GM21390 (cell line): Measurements from ENCODE around the gene FARP1.
"Not testable (repeated sequence)": the region's sequence is repeated elsewhere in the genome, so short reads cannot be mapped to it uniquely, and the experiment has no call there.

Experiments
- ATAC-seq: cut with Tn5 transposase; IDR thresholded peaks from one replicate; pipeline ENCODE4 v1.9.1; 2021; ENCODE audit not compliant: unreplicated experiment

The FARP1 gene

DNA sequence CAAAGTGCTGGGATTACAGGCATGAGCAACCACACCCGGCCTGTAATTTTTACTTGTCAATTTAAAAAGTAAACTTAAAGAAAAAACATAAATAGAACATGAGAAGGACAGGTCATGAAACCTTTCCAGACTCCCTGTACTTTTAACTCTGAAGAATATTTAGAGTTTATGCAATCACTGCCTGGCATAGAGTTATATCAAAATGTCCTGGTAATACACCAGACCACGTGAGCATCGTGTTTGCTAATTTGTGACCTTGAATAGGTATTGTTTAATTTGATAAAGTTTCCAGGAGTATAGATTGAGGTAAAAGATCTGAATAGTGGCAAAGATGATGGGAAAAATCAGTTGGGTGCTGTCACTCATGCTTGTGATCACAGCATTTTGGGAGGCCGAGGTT is 115.3 kb downstream of the FARP1 start:
- no peak for ATAC-seq

DNA sequence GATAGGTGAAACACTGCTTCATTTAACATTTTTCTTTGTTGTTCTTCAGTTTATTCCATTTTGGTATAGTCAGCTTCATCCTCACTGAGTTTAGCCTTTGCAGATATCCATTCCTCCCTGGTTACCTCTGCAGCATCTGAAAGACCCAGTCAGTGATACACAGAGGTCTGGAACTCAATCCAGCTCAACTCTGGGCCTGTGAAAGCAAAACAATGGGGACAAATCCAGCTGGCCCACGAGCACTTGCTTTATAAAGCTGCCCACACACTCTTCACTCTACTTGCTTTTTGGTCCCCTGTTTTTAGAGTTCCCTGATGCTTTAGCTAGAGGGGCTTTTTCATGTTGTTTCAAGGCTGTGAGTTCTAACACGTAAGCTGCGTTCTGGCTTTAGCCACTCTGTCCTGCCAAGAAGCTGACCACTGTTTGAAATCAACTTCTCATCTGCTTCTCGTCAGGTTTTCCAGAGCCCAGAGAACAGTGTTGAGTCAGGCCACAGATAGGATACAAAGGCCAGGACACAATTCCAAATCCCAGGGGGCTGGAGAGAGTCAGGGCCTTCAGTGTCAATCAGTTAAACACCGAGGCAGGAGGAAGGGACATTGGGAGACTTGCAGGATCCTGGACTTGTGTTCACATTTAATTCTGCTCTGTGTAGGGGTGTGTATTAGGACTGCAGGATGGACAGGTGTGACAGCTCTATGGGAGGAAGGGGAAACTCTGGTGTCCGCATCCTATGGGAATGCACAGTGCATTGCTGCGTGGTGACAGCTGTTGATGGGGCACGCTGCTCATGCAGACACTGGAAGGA is 117.7 kb downstream of the FARP1 start:
- no peak for ATAC-seq

GRCh38 chr13:98261165-98261702 is 118.3 kb downstream of the FARP1 start:
- ATAC-seq, result no peak

- no peak for ATAC-seq
Observed at GRCh38 chr13:98262292-98262691, 119.4 kb downstream of the FARP1 start.

DNA sequence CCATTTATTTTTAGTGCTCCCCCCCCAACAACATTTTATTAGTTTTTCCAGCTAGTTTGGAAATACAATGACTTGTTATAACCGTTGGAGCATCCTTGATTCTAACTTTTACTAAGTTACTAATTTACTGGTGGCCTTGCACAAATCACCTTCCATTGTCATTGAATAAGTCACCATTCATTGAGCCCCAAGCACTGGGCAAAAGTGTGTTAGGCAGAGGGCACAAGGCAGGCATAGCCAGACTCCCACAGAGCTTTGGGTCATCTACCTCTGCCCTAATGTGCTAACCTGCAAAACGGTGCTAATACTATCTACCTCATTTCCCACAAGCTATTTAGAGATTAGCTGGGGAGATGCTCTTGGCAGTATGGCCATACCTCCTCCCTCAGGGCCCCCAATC is 120.9 kb downstream of the FARP1 start:
- no peak for ATAC-seq

DNA sequence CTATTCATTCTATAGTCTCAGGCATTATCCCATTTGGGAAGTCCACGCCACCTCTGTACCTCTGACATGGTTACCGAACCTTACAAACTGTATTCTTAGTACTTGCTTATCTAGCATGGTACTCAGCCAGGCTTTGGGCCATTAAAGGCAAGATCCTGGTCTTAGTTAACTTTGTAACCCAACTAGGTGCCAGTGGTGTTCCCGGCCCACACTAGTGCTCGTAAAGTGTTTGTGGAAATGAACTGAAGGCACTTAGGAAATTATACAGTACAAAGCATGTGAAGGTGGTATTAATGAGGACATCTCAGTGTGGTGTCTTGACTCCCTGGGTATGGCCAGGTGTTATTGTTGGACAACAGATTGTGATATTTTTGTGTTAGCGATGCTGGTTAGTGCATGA is 122.0 kb downstream of the FARP1 start:
- no peak for ATAC-seq

- no peak for ATAC-seq
Observed at GRCh38 chr13:98265692-98266551, 123.0 kb downstream of the FARP1 start.

- no peak for ATAC-seq
Observed at GRCh38 chr13:98267080-98267912, 124.4 kb downstream of the FARP1 start.

DNA sequence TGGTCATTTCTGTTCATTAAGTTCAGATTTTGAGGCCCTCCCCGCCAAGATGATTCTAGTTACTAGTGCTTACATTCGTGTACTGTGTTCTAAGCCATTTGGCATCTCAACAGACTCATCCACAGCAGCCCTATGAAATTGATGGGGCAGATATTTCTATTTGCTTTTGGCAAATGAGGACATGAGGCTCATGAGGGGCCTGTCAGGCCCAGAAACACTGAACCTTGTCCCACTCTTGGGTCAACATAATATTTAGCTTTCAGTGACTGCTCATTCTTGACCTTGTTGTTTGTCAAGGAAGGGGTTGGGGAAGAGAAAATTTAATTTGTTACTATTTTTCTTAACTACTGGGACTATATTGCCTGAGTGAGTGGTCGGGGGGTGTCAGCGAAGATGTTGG is 126.5 kb downstream of the FARP1 start:
- no peak for ATAC-seq

DNA sequence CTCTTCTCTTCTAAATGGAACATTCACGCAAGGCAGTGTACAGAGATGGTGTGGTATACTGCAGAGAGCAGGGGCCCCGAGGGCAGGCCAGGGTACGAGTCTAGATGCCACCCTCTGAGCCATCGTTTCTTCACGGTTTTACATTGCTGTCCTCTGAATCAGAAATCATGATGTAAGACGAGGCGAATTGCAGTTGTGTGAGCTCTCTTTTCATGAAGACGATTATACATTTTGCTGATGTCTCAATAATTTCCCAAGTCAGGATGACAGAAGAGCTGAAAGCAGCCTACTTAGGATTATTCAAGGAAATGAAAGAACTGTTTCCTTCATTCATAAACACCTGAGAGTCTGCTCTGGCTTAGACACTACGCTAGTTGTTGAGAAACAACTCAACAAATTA is 127.9 kb downstream of the FARP1 start:
- ATAC-seq, result no peak

GRCh38 chr13:98271646-98272045 is 128.8 kb downstream of the FARP1 start:
- not testable (repeated sequence) for ATAC-seq

DNA sequence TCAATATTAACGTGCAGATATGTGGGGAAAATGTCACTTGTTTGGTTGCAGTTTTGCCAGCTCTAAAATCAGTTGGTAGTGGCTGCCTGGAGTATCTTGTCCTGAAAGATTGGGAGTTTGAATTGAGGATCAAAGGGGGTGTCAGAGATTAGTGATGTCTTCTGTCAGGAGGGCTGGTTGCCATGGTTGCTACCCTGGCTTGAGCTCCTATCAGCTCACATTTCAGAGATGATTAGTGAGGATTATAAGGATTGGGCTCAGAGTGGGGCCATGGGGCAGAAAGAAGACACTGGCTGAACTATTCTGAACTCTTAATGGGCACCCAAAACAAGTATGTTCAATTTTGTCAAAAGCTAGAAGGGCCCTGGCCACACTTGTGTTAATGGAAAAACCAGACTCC is 129.7 kb downstream of the FARP1 start:
- no peak for ATAC-seq

DNA sequence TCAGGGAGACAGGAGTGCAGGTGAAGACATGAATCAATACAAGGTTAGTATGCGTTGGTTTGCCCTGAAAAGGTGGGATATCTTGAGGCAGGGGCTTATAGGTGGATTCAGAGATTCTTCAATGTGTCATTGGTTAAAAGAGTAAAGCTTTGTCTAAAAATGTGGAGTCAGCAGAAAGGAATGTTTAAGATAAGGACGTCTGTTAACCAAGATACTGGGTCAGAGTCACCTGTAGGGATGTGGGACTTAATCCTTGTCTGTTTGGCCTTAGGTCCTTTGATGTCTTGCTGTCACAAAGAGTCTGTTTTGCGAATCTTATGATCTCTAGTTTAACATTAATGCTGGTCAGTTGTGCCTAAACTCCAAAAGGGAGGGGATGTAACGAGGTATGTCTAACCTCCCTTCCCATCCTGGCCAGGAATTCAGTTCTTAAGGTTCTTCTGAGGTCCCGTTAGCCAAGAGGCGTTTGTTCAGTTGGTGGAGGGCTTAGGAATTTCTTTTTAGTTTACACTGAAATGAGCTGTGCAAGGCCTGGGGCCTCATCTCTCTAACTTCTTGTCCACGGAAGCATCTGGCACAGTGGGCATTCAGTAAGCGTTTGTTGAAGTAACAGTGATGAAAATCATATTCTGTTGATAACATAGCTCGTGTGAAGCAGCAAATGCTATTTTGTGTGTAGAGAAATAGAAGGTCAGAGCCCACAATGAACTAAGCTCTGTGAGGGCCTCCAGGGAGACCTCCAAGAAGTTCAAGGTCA is 130.4 kb downstream of the FARP1 start:
- no peak for ATAC-seq

- no peak for ATAC-seq
Observed at GRCh38 chr13:98273824-98274742, 131.2 kb downstream of the FARP1 start.

DNA sequence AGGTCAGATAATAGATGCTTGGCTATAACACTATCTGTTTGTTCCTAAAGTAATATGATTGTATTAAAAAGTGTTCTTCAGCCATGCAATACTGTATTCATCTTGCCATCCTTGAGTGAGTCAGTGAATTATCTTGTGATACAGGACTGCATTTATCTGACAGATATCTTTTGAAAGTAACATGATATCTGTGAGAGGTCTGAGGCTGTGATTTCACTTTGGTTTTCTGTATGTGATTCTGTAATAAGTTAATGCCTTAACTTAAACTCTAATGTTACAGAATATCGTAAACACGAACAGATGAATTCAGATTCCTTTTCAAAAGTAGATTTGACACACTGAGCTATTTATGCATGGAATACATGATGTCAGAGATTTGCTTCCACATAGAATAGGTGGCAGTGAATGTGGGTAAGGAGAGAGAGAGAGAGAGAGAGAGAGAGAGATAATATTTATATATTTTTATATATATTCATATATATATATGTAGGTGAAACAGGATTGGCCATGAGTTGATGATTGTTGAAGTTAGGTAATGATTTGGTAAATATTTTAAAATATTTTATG is 132.1 kb downstream of the FARP1 start:
- no peak for ATAC-seq

- ATAC-seq, result no peak
Observed at GRCh38 chr13:98275681-98276171, 132.8 kb downstream of the FARP1 start.

- ATAC-seq, result no peak
Observed at GRCh38 chr13:98276486-98276885, 133.6 kb downstream of the FARP1 start.

- ATAC-seq, result no peak
Observed at GRCh38 chr13:98278068-98278724, 135.3 kb downstream of the FARP1 start.
